Activated T-cell treated with anti-CD3 and anti-CD28 coated beads for 1 hour (primary cell): ENCODE data around the gene SAP30L.

Source experiments
- DNase-seq: peaks from one replicate; pipeline ENCODE4 v3.0.0-alpha.2; 2020; ENCODE audit warnings: low read depth

SAP30L gene

DNA sequence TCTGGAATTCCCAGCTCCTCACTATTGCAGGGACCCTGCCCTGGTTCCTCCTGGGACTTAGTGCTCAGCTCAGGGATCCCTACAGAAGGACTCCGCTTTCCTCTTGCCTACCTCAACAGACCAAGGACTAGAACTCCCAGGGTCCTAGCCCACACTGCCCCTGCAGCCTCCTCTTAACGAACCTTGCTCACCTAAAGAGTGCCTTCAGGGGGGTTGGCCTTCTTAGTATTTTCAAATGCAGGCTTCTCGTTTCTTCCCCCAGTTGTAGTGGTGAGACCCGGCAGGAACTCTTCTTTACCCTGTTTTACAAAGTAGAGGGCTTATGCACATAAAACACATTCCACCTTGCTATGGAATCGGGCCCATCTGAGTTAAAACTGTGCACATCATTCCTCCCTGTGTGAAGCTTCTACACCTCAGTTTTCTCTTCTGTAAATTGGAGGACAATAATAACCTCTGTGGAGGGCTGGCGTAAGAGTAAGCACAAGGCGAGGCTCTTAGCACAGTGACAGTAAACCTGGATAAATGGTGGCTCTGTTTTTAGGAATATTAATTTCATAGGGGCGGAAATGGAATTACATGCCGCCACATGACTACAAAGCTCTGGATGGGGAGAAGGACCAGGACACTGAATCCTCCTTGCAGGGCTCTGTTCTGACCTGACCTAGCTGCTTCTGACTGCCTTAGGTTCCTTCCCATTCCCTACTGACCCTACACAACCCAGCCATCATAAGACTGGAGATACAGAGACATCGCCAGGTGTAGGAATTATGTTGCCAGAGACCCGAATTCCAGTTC is 36.0 kb downstream of the SAP30L start:
- no peak for DNase-seq

DNA sequence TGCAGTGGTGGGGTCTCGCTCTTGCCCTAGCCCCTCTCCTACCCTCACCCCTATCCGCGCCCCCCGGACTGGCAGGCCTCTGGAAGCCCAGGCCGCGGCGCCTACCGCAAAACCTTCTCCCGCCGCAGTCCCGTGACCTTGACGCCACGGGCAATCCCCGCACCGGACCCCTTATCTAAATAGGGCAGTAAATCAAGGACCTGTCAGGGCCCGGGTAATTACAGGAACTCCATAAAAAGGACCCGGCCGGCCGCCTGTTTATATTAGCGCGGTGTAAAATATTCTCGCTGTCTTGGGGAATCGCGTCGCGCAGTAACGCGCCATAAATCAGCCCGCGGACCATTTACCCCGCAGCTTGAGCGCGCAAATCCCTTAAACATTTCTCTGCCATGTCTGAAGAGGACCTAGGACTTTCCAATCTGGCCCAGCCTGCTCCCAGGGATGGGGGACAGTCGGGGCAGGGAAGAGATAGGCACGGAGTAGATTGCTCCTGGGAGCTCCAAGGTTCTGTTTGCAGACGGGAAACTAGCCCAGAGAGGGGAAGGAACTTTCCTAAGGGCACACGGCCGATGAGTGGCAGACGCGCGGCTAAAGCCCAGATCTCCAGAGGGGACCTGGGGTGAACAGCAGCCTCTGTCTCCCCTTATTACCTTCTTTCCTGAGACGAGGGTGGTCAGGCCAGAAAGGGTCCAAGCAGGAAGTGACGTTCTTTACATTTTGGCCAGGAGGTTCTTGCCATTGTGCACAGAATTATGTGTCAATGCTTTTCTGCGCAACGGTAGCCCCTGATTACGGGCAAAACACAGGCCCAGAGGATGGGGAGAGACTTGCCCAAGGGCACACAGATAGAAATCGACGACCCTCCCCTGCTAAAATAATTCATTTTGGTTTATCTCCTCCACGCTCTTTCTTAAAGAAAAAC is 37.0 kb downstream of the SAP30L start:
- no peak for DNase-seq

GRCh38 chr5:154483654-154484392 is 38.0 kb downstream of the SAP30L start:
- no peak for DNase-seq

DNA sequence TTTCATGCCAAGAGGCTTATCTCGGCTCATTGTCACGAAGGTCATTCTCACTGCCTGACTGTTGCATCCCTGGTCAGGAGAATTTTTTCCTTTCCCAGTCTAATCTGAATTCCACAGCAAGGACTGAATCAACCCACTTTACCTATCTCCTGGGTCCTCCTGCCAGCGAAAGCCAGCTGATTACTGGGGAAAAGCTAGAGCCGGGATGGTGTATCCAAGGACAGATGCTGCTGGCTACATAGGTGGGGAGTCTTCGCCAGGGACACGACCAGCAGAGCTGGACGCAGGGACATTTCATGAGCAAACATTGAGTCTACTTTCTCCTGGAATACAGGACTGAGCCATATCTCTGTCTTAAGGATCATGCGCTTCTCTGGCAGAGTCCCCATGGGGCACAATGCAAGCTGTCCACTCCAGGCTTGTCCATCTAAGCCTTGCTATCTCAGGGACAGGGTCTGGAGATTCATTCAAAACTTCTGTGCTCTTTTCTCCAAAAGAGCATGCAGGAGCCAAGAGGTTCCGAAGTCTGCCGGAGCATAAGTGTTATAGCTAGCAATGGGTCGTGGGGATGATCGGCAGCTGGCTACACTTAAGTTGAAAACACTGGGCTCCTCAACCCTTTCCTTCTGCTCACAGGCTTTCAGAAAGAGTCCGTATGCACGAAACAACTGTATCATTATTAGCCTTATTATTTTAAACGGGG is 38.7 kb downstream of the SAP30L start:
- DNase-seq: no peak

GRCh38 chr5:154485096-154485491 is 39.3 kb downstream of the SAP30L start:
- no peak for DNase-seq

DNA sequence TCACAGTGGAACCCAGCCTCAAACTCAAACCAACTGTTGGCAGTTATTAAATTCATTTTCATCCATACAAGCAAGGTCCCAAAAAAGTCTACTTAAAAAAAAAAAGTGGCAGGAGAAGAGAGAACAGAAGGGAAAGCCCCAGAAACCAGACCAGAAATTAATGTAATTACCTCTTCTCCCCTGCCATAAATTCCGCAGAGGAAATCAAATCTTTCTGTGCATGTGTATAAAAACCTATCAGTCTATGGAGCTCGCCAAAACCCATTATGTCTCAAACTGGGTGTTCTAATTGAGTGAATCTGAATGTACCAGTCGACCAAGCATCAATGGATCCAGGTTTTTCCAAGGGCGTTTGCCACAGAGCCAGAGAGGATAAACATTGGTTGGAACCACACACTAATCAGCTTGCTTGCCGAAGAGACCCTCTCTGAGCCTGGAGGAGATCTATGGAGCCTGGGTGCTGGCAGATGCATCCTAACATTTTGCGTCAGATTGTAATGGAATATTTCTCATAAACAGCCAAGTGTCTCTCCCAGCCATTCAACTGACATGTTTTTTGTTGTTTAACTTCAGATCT is 40.1 kb downstream of the SAP30L start:
- DNase-seq: no peak

GRCh38 chr5:154486427-154486866 is 40.6 kb downstream of the SAP30L start:
- DNase-seq: no peak

DNA sequence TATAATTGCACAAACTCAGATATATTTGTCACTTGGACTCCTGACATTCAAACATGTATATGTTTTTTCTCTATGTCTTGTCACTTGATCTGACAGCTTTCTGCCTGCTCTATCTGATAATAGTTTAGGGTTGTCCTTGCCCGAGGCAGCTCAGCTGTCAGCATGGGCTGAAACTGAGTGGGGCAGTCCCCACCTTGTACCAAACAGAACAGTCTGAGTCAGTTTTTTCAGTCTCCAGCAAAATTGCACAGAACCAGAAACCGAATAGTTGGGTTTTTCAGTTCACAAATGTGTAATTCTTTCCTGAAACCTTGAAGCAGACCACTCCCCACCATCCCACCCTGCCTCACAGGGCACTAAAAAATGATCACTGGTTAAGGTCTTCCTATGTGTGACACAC is 41.7 kb downstream of the SAP30L start:
- DNase-seq: no peak

DNA sequence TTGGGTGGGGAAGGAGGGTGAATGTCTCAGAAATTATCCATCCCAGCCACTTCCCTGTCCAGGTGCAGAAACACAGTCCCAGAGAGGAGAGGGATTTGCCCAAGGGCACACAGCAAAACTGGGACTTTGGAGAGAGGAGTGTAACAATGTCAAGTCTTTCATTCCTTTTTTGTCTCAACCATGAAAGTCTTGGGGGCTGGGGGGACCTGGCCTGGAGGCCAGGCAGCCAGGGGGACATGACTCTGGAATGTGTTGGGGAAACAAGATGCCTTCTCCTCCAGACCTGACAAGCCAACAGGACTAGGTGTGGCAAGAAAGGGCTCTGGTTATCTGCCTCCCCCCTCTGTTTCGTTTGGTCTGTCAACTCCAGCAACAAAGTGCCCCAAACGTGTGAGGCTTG is 46.1 kb downstream of the SAP30L start:
- no peak for DNase-seq

- DNase-seq: no peak
Observed at GRCh38 chr5:154493274-154493673, 47.5 kb downstream of the SAP30L start.

GRCh38 chr5:154494036-154494435 is 48.2 kb downstream of the SAP30L start:
- DNase-seq: no peak

DNA sequence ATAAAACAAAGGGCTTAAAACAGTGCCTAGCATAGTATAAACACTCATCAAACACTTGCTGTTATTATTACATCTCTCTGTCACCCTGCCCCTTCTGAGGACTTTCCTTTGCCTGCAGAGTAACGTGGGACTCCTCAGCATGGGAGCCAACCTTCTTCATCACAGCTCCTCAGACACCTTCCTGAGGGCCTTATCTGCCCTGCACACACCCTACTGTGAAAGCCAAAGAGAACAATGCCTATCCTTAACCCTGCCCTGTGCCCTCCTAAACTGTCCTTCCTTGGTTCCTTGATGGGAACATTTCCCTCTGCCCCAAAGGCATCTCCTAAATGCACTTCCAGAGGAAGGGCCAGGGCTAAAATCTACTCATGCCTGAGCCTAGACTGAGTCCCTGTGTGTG is 52.8 kb downstream of the SAP30L start:
- DNase-seq: no peak

DNA sequence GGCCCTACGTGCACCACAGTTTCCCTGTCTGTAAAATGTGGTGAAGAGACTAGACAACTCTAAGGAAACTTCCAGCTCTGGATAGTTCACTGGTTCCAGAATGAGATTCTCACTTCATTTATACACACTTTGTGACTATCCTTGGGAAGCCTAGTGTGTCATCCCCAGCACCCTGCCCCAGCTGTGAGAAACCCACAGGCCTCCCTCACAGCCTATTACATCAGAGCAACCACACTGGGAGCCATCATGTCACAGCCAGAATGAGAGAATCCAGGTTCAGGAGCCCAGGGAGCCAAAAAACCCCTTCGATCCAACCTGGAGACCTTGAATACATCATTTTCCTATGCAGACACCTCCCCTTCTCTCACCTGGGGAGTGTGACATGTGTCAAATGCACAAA is 53.2 kb downstream of the SAP30L start:
- no peak for DNase-seq

- DNase-seq: no peak
Observed at GRCh38 chr5:154501566-154501965, 55.8 kb downstream of the SAP30L start.

- DNase-seq: no peak
Observed at GRCh38 chr5:154502180-154502579, 56.4 kb downstream of the SAP30L start.

GRCh38 chr5:154503698-154504039 is 57.9 kb downstream of the SAP30L start:
- no peak for DNase-seq

GRCh38 chr5:154505567-154505966 is 59.8 kb downstream of the SAP30L start:
- no peak for DNase-seq

DNA sequence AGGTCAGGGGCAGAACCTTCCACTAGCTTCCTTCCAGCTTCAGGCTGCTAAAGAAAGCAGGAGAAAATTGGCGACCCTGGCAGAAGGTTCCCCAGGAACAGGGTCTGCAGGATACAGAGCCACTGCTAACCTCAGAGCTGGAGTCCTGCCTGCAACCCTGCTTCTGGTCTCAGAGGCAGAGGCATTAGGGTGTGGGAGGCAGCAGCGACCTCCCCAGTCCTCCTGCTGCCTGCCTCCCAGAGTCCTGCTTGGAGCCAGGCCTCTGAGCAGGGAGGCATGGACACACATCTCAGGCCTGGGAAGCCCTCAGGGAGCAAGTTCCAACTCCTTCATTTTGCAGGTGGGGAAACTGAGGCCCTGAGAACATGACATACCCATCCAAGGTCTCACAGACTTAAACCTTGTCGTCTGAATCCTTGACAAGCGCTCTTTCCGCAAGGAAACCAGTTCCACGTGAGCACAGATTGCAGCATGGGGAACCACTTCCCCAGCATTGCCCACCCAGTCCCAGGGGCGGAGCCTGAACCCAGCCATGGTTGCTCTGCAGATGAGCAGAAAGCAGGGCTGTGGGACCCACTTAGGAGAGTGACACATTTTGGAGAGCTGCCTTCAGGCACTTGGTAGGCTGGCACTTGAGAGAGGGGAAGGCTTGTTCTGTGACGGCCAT is 60.4 kb downstream of the SAP30L start:
- DNase-seq: no peak

GRCh38 chr5:154506716-154507080 is 60.9 kb downstream of the SAP30L start:
- DNase-seq: no peak

DNA sequence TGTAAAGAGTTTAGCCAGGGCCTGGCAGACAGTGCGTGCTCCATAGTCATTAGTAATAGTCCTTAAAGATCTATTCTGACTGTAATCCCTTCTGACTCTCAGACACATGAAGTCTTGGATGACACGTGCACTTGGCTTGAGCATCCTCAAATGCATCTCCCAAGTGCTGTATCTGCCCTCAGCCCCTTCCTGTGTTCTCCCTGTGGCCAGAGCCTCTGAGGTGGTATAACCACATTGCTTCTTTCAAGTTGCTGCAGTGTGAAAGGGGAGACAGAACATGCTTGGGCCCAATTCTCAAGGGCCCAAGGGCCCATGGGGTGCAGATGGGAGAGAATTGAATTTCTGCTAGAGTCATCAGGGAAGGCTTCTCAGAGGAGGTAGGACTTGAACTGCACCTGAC is 62.3 kb downstream of the SAP30L start:
- DNase-seq: no peak
